NCI-H2081 treated with DMSO at 0.1 percent for 48 hours (cell line): ENCODE measurements around the gene GPR78.

Experiments used
- DNase-seq: peaks from one replicate; lab custom pipeline; 2025; lab: John Stamatoyannopoulos, UW

GPR78 gene

GRCh38 chr4:8600266-8600665 lies 20.1 kb downstream of the GPR78 start:
- DNase-seq = no peak

DNA sequence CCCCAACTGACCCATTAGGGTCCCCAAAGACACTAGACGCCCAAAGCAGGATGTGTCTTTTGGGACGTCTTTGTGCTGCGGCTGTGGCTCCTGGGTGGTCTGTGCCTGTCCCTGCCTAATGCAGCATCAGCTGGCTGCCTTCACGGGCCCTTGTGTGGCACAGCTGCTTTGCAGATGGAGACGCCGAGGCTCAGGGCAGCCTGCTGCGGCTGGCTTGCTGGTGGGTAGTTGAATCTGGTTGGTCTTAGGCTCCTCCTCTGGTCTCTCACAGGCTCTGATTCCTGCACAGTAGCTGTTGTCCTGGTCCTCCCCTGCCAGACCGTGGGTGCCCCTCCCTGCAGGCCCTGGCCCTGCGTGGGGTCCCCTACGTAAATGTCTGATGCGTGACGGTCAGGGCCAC lies 20.5 kb downstream of the GPR78 start:
- DNase-seq = no peak

DNA sequence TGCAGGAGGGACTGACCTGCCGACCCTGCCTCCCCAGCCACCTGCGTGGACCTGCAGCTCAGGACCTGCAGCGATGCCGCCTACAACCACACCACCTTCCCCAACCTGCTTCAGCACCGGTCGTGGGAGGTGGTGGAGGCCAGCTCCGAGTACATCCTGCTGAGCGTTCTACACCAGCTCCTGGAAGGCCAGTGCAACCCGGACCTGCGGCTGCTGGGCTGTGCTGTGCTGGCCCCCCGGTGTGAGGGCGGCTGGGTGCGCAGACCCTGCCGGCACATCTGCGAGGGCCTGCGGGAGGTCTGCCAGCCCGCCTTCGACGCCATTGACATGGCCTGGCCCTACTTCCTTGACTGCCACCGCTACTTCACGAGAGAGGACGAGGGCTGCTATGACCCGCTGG lies 20.9 kb downstream of the GPR78 start:
- no peak for DNase-seq

GRCh38 chr4:8601556-8601955 lies 21.4 kb downstream of the GPR78 start:
- DNase-seq = no peak

GRCh38 chr4:8602686-8603430 lies 22.7 kb downstream of the GPR78 start:
- no peak for DNase-seq

DNA sequence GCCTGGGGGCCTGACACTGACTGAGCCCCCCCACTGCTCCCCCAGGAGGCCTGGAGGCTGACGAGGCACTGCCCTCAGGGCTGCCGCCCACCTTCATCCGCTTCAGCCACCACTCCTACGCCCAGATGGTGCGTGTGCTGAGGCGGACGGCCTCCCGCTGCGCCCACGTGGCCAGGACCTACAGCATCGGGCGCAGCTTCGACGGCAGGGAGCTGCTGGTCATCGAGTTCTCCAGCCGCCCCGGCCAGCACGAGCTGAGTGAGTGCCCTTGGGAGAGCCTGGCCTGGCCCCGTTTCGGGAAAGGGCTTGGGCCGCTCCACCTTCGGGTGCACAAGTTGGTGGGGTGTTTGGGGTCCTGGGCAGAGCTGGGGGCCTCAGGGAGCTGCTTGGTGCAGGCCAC lies 23.7 kb downstream of the GPR78 start:
- DNase-seq = no peak

DNA sequence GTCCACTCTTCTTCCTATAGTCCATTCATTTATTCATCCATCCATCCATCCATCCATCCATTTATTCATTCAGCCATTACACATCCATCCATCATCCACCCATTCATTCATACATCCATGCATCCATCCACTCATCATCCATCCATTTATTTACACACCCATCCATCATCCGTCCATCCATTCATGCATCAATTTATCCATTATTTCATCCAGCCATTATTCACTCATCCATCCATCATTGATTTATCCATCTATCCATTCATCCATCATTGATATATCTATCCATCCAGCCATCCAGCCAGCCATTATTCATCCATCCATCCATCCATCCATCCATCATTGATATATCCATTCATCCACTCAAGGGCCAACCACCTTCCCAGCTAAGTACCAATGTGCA lies 25.1 kb downstream of the GPR78 start:
- DNase-seq = no peak

DNA sequence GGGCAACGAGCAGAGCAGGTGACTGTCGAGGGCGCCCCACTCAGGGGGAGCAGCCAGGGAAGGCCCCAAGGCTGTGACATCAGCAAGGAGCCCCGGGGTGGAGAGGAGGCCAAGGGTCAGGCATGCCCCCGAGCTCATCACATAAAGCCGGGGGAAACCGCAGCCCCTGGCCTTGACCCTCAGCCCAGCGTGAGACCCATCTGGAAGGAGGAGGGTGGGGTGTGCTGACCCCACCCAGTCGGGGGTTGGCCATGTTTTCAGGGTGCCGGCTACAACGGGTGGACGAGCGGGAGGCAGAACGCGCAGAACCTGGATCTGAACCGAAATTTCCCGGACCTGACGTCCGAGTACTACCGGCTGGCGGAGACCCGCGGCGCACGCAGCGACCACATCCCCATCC lies 26.3 kb downstream of the GPR78 start:
- no peak for DNase-seq

- no peak for DNase-seq
Measured at GRCh38 chr4:8606966-8607365, 26.8 kb downstream of the GPR78 start.

DNA sequence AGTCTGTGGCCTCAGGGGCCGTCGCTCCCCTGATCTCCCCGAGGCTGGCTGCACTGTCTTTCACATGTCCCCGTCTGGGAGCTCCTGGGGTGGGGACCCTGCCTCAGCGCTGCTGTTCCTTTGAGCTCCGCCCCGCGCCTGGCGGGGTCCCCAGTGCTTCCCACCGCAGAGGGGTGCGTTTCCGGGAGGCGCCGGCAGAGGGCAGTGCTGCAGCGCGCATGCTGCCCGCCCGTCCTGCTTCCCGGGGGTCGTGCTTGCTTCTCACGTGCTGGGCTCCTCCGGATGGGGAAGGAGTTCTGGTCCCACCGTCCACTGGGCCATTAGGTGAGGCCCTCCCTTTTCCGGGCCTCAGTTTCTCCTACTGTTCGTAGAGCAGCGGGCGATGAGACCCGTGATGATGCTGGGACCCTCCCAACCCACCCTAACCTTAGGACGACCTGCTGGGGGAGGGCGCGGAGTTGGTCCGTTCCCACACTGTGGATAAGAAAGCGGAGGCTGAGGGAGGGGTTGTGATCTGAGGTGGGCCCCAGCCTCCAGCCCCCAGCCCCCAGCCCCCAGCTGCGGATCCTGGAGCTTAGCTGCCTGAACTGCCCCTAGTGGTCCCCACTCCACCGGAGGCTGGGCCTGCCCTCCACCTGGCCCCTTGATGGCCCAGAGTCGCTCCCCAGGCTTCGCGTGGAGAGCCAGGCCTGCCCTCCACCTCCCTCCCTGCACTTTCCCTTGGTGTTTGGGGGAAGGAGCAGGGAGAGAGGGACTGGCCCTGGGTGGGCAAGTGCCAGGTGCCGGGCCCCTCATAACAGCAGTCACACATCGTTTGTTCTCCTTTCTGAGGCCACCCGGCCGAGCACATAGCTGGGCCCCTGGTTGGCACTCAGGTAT lies 27.6 kb downstream of the GPR78 start:
- no peak for DNase-seq

GRCh38 chr4:8608714-8609391 lies 28.7 kb downstream of the GPR78 start:
- no peak for DNase-seq

DNA sequence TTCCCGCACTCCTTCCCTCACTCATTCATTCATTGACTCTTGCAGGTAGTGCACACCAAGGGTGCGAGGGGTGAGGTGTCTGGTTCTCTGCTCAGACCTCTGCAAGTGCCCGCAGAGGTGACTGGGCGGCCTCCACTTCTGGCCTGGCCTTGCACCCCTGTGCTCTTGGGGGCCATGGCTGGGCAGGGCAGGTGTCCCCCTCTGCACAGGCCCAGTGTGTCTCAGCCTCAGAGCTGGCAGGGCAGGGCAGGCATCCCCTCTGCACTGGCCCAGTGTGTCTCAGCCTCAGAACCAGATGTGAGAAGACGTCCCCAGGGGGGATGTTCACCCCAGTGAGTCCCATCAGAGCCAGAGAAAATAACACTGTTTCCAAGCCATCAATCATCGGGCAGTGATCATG lies 29.2 kb downstream of the GPR78 start:
- DNase-seq = no peak

- DNase-seq = no peak
Measured at GRCh38 chr4:8609824-8610350, 29.7 kb downstream of the GPR78 start.

DNA sequence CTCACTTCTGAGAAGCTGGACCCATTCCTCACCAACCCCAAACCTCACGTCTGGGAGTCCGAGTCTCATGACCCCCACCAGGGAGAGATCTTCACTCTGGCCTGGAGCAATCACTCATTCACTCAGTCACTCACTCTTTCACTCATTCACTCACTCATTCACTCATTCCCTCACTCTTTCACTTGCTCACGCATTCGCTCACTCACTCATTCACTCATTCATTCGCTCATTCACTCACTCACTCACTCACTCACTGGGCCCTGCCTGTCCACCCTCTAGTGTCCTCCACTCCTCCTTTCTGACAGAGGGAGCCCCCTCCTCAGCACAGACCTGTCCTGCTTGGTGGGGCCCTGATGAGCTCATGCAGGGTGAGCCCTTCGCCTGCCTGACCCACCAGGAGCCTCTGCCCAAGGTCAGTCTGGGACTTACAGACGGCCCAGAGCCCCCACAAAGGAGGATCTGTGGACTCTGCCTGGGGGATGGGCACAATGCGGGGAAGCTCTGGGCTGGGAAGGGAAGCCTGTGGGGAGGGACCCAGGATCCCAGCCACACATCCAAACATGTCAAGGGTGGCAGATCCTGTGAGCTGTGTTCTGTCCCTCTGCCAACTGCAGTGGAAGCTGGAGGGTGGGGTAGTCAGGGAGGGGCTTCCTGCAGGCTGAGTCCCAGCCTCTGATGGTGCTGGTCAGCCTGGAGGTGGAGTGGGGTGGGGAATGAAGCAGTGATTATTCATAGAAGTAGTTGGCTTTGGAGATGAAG lies 30.8 kb downstream of the GPR78 start:
- no peak for DNase-seq

- no peak for DNase-seq
Measured at GRCh38 chr4:8612646-8613045, 32.5 kb downstream of the GPR78 start.

- no peak for DNase-seq
Measured at GRCh38 chr4:8613421-8614364, 33.5 kb downstream of the GPR78 start.

DNA sequence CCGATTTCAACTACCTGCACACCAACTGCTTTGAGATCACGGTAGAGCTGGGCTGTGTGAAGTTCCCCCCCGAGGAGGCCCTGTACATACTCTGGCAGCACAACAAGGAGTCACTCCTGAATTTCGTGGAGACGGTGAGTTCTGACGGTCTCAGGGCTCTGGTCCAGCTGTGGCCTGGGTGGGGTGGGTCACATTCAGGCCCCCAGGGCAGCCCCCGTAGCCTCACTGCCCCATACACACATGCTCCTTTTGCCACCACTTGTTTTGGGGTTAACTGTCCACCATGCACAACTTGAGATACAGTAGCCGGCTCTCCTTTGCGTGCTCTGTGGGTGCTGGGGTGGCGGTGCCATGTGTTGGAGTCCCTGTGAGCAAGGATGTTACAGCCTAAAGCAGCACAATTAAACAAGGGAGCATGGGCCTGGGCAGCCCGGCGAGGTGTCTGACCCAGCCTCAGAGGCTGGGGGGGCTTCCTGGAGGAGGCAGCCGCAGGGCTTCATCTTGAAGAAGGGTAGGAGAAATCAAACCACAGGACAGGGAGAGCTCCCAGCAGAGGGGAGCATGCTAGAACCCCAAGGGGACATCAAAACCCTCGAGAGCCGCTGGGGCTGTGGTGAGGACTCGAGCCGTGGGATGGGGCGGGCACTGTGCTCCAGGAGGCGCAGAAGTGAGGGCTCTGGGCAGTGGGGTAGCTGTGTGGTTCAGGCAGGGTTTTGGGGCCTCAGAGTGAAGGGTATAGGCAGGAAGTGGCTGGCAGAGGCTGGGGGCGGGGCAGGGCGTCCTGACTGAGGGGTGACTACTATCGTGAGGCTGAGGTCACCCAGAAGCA lies 34.4 kb downstream of the GPR78 start:
- DNase-seq = no peak

DNA sequence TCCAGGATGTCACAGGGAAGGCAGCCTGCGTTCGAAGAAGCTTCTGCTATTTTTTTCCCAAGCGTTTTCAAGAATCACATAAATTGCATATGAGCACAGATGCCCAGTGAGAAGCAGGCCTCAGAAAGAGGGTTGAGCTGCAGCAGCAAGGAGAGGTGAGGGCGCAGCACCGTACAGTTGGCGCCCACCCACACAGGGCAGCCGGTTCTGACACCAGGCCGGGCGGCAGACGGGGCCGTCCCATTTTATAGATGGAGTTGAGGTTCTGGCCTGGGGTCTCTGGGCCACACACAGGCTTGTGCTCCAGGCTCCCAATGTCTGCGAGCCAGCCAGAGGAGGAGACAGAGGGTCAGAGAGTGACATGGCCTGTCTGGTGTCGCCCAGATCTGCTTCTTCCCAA lies 35.2 kb downstream of the GPR78 start:
- no peak for DNase-seq

GRCh38 chr4:8615921-8616787 lies 36.0 kb downstream of the GPR78 start:
- DNase-seq = no peak
